ENCODE data around the gene CRAT.

Gene CRAT

DNA sequence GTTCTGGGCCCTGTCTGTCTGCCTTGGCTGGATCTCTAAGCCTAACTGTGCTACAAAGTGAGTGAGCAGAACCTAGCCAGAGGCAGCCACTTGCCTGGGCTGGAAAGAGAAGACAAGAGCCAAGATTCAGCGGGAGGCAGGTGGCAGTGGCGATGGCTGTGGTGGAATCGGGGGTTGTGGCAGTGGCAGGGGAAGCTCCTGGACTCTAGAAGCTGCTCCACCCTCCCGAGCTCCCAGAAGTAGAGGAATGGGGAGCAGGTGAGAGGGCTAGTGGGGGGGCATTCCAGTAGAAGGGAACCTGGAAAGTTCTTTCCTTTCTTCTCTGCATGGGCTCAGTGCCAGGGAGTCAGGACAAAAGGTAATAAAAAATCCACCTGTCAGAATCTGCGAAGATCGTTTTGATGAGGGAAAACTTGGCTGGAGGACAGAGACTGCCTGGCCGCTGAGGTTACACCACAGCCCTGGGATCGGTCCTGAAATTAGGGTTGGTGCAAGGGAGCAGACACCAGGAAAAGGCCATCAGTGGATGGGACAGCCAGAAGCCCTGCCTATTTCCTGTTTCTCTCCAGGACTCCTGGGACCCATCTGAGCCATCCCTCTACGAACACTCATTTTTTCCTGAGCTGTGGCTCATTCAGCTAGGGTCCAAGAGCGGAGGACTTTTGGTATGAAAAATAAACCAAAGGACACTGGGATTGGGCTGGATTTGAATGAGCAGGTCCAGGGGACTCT, 1.6 kb downstream of the CRAT start:
- H3K36me3 ChIP-seq (ENCODE audit: insufficient read depth, low read length), result no peaks in the 10 kb centered on the region
- no peak overlapping the region for H2AFZ ChIP-seq (ENCODE audit: low read length, unreplicated experiment)
- H3K4me1 ChIP-seq (ENCODE audit: control insufficient read depth, insufficient read depth, low read length, unreplicated experiment), result peaks cover 9% of the 10 kb centered on the region
- H3K79me2 ChIP-seq (ENCODE audit: control insufficient read depth, insufficient read depth, low read length, unreplicated experiment), result peaks cover 34% of the 10 kb centered on the region
- peak overlapping the region; percentile 100 for H3K4me3 ChIP-seq (ENCODE audit: low read depth, low read length)
- H3K27ac ChIP-seq (ENCODE audit: low read depth, low read length), result no peak overlapping the region
- H3K27me3 ChIP-seq (ENCODE audit: insufficient read depth, low read length), result no peaks in the 10 kb centered on the region

DNA sequence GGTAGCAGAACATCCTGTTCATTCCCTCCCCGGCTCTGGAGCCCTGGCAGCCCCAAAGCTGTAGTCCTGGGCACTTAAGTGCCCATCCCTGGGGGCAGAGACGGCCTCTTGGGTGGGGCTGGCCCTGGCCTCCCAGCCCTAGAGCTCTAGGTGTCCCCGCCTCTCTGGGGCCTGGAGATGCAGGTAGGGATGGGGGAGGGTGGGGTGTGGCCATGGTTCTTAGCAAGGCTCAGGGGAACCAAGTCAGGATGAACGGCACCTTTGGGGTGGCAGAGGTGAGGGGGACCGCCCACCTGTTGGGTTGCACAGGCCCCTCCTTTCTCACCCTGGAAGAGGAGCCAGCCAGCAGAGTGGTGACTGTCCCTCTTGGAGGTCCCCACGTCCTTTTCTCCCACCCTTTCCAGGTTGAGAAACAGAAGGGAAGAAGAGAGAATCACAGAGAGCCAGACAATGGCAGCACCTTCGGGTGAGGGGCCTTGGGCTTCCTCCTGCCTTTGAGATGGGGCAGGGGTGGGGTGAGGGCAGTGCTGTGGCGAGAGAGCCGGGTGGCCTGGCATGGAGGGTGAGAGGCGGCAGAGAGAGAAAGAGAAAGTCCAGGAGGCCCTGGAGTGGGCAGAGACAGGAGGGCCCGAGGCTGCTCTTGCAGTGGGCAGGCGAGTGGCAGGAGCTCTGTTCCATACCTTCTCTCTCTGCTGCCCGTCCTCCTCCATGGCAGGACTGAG, 2.3 kb downstream of the CRAT start:
- H3K27me3 ChIP-seq (ENCODE audit: insufficient read depth, low read length), result no peaks in the 10 kb centered on the region
- no peak overlapping the region for H2AFZ ChIP-seq (ENCODE audit: low read length, unreplicated experiment)
- H3K27ac ChIP-seq (ENCODE audit: low read depth, low read length), result no peak overlapping the region
- peaks cover 26% of the 10 kb centered on the region for H3K79me2 ChIP-seq (ENCODE audit: control insufficient read depth, insufficient read depth, low read length, unreplicated experiment)
- H3K4me3 ChIP-seq (ENCODE audit: low read depth, low read length), result no peak overlapping the region
- H3K36me3 ChIP-seq (ENCODE audit: insufficient read depth, low read length), result no peaks in the 10 kb centered on the region
- H3K4me1 ChIP-seq (ENCODE audit: control insufficient read depth, insufficient read depth, low read length, unreplicated experiment), result peaks cover 9% of the 10 kb centered on the region

DNA sequence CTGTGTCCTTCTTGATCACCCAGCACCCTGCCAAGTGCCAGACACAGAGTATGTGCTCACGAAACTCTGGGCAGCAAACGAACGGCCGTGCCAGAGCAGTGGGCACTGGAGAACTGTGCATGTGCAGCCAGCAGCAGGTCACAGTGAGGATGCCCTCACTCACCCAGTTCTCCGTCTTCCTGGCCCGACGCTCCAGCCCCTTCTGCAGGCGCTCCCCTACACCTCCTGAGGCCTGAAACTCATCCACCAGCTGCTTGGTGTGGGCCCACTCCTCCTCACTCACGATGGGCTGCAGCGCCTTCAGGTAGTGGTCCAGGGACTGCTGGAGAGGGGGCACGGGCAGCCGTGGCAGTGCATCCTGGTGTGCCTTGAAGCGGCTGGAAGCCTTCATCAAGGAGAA, 2.9 kb downstream of the CRAT start:
- Histone ChIP-seq H3K79me2 (ENCODE audit: control insufficient read depth, insufficient read depth, low read length, unreplicated experiment) (peaks cover 21% of the 10 kb centered on the region), H3K27me3 (ENCODE audit: insufficient read depth, low read length) (no peaks in the 10 kb centered on the region), H3K36me3 (ENCODE audit: insufficient read depth, low read length) (no peaks in the 10 kb centered on the region), H3K4me1 (ENCODE audit: control insufficient read depth, insufficient read depth, low read length, unreplicated experiment) (peaks cover 9% of the 10 kb centered on the region), H3K27ac (ENCODE audit: low read depth, low read length) (no peak overlapping the region), H3K4me3 (ENCODE audit: low read depth, low read length) (no peak overlapping the region), H2AFZ (ENCODE audit: low read length, unreplicated experiment) (no peak overlapping the region)

DNA sequence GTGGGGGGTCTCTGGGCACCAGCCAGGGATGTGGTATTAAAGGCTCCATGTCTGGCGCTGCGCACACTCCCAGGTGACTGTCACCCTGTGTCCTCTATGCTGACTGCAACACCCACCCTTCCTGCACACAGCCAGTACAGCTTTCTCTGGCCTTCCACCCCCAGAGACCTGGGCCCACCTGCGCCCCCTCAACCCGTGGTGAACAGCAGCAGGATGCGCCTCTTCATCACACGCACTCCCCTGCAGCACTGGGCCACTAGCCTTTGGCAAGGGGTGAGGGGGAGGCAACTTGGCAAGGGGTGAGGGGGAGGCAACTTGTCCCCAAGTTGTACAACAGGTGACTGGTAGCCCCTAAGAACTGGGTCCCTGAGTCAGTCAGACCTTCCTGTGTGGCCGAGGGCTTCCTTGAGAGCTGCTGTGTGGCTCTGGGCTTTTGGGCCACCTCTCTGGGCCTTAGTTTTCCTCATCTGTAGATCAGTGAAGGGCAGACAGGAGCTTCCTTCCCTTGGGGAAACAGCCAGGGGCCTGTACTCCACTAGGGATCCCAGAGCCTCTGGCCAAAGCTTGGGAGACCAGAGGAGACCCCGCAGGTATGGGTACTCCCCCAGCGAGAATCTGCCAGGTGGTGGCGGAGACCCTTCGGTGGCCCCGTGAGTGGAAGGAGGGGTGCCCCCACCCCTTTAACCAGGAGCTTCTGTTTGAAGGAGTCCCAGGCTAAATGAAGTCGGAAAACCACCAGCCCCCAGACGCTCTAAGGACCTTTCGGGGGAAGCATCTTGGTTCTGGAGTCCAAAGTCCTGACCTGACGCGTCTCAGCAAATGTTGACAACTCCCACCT, 4.5 kb downstream of the CRAT start:
- no peaks in the 10 kb centered on the region for H3K27me3 ChIP-seq (ENCODE audit: insufficient read depth, low read length)
- no peaks in the 10 kb centered on the region for H3K36me3 ChIP-seq (ENCODE audit: insufficient read depth, low read length)
- peaks cover 9% of the 10 kb centered on the region for H3K4me1 ChIP-seq (ENCODE audit: control insufficient read depth, insufficient read depth, low read length, unreplicated experiment)
- H3K79me2 ChIP-seq (ENCODE audit: control insufficient read depth, insufficient read depth, low read length, unreplicated experiment), result peaks cover 7% of the 10 kb centered on the region
- H2AFZ ChIP-seq (ENCODE audit: low read length, unreplicated experiment), result no peak overlapping the region
- no peak overlapping the region for H3K4me3 ChIP-seq (ENCODE audit: low read depth, low read length)
- no peak overlapping the region for H3K27ac ChIP-seq (ENCODE audit: low read depth, low read length)

DNA sequence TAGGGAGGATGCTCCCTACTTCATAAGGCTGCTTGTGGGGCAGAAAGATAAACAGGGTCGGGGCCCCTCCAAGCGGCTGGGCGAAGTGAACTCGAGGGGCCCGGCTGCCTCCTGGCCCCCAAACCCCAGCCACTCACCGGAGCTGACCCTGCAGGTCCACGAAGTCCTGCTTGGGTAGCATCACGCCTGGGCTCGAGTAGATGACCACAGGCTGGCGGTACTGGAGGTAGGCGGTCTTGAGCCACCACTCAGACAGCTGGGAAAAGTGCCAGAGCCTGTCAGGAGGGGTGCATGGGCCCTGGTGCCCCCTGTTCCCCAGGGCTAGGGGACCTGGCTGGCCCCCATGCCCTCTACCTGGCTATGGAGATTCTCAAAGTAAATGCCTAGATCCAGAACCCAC, 6.5 kb downstream of the CRAT start:
- H3K36me3 ChIP-seq (ENCODE audit: insufficient read depth, low read length), result no peaks in the 10 kb centered on the region
- no peaks in the 10 kb centered on the region for H3K27me3 ChIP-seq (ENCODE audit: insufficient read depth, low read length)
- H3K27ac ChIP-seq (ENCODE audit: low read depth, low read length), result no peak overlapping the region
- H2AFZ ChIP-seq (ENCODE audit: low read length, unreplicated experiment), result no peak overlapping the region
- H3K79me2 ChIP-seq (ENCODE audit: control insufficient read depth, insufficient read depth, low read length, unreplicated experiment), result peaks cover 4% of the 10 kb centered on the region
- H3K4me3 ChIP-seq (ENCODE audit: low read depth, low read length), result no peak overlapping the region
- peaks cover 4% of the 10 kb centered on the region for H3K4me1 ChIP-seq (ENCODE audit: control insufficient read depth, insufficient read depth, low read length, unreplicated experiment)

DNA sequence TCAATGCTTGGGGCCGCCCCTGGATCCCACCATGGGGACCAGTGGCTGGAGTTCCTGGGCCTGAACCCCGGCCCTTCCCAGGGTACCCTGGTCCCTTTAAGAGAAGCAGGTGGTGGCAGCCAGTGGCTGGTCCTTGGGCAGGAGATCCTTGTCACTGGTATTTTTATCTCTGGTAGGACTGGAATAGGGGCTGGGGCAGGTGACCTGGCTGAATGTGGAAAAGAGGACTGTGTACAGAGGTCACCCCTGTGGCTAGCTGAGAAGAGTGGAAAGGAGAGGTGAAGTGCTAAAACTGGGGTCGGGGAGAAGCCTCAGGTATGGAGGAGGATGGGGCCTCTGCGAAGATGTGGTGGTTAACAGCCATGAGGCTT, 7.0 kb downstream of the CRAT start:
- no peak overlapping the region for H3K27ac ChIP-seq (ENCODE audit: low read depth, low read length)
- H3K4me1 ChIP-seq (ENCODE audit: control insufficient read depth, insufficient read depth, low read length, unreplicated experiment), result no peaks in the 10 kb centered on the region
- no peak overlapping the region for H3K4me3 ChIP-seq (ENCODE audit: low read depth, low read length)
- no peaks in the 10 kb centered on the region for H3K27me3 ChIP-seq (ENCODE audit: insufficient read depth, low read length)
- no peak overlapping the region for H2AFZ ChIP-seq (ENCODE audit: low read length, unreplicated experiment)
- no peaks in the 10 kb centered on the region for H3K79me2 ChIP-seq (ENCODE audit: control insufficient read depth, insufficient read depth, low read length, unreplicated experiment)
- no peaks in the 10 kb centered on the region for H3K36me3 ChIP-seq (ENCODE audit: insufficient read depth, low read length)

DNA sequence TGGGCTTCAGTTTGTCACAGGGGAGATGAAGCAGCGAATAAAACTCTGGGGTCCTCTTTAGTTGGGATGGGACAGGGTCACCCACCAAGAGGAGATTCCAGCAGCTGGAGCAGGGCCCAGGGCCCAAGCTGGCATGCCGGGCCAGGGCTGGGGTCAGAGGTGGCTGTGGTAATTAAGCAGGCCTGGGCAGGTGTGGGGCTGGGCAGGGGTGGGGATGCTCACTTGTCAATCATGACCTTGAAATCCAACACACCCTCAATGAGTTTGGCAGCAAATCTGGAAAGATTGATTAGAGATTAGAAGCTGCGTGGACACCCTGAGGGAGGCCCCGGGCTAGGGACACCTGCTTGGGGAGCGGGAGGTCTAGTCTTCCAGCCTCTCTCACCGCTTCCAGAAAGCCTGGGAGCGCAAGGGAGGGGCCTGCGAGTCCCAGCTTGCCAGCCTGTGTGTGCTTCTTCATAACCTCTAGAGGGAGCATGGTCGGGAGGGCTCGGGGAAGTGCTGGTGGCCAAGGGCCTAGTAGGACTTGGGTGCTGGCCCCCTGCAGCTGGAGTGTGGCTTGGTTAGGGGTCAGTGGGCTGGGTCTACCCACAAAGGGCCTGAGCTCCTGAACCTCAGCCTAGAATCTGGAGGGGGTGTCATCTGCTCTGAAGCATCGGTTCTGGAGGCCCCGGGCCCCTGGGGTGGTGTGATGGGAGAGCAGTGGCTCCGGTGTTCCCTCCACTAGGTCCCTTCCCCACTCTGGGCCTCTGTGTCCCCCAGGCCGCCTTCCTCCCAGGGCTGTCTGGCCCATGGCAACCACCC, 7.6 kb downstream of the CRAT start:
- Histone ChIP-seq H3K79me2 (ENCODE audit: control insufficient read depth, insufficient read depth, low read length, unreplicated experiment) (no peaks in the 10 kb centered on the region), H3K36me3 (ENCODE audit: insufficient read depth, low read length) (no peaks in the 10 kb centered on the region), H3K4me3 (ENCODE audit: low read depth, low read length) (no peak overlapping the region), H3K4me1 (ENCODE audit: control insufficient read depth, insufficient read depth, low read length, unreplicated experiment) (no peaks in the 10 kb centered on the region), H3K27ac (ENCODE audit: low read depth, low read length) (no peak overlapping the region), H3K27me3 (ENCODE audit: insufficient read depth, low read length) (no peaks in the 10 kb centered on the region), H2AFZ (ENCODE audit: low read length, unreplicated experiment) (no peak overlapping the region)

DNA sequence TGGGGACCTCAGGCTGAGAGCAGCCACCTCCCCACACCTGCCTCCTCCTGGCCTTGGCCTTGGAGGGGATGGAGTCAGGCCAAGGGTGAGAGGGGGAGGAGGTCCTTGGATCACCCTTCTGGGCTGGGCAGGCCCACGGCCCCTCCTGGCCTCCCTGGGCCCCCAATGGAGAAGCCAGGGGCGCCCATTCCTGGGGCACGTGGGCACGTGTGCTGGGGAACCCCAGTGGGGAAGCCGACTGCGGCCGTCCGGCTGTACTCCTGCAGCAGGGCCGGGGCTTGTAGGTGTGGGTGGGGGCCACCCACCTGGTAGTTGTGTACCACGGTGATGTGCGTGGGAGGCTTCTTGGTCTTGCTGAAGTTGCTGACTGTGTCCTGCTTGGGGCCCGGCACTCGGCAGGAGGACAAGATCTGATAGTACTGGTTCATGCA, 8.5 kb downstream of the CRAT start:
- H3K4me3 ChIP-seq (ENCODE audit: low read depth, low read length), result no peak overlapping the region
- H3K79me2 ChIP-seq (ENCODE audit: control insufficient read depth, insufficient read depth, low read length, unreplicated experiment), result no peaks in the 10 kb centered on the region
- H2AFZ ChIP-seq (ENCODE audit: low read length, unreplicated experiment), result no peak overlapping the region
- H3K27ac ChIP-seq (ENCODE audit: low read depth, low read length), result no peak overlapping the region
- no peaks in the 10 kb centered on the region for H3K4me1 ChIP-seq (ENCODE audit: control insufficient read depth, insufficient read depth, low read length, unreplicated experiment)
- H3K36me3 ChIP-seq (ENCODE audit: insufficient read depth, low read length), result no peaks in the 10 kb centered on the region
- no peaks in the 10 kb centered on the region for H3K27me3 ChIP-seq (ENCODE audit: insufficient read depth, low read length)

DNA sequence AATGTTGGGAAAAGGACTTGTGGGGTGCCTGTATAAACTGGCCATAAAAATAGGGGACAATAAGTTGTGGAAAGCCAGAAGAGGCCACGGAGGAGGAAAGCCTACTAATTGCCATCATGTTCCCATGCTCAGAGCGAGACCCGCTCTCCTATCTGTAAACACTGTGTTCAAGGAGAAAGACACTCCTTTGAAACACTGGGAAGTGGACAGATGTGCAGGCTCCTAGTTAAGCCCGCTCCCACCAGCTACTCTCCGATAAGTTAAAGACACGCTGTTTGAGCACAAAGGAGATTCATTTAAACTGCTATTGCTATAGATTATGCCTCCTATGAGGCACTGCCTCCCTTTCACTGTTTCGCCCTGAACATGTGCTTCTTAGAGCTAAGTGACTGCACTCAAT, 9.3 kb downstream of the CRAT start:
- Histone ChIP-seq H3K27me3 (ENCODE audit: insufficient read depth, low read length) (no peaks in the 10 kb centered on the region), H3K4me3 (ENCODE audit: low read depth, low read length) (no peak overlapping the region), H3K79me2 (ENCODE audit: control insufficient read depth, insufficient read depth, low read length, unreplicated experiment) (no peaks in the 10 kb centered on the region), H3K4me1 (ENCODE audit: control insufficient read depth, insufficient read depth, low read length, unreplicated experiment) (no peaks in the 10 kb centered on the region), H2AFZ (ENCODE audit: low read length, unreplicated experiment) (no peak overlapping the region), H3K27ac (ENCODE audit: low read depth, low read length) (no peak overlapping the region), H3K36me3 (ENCODE audit: insufficient read depth, low read length) (no peaks in the 10 kb centered on the region)
